ENCODE results near the gene MGARP. TPM values are rescaled to one million over a fixed set of nuclear protein-coding genes. Genes with fewer than 3 reads are reported as not detected.

MGARP gene
- polyA plus RNA-seq, 1 of the 3 experiments (the other 2 are of a cell fraction): 22.9 TPM

DNA sequence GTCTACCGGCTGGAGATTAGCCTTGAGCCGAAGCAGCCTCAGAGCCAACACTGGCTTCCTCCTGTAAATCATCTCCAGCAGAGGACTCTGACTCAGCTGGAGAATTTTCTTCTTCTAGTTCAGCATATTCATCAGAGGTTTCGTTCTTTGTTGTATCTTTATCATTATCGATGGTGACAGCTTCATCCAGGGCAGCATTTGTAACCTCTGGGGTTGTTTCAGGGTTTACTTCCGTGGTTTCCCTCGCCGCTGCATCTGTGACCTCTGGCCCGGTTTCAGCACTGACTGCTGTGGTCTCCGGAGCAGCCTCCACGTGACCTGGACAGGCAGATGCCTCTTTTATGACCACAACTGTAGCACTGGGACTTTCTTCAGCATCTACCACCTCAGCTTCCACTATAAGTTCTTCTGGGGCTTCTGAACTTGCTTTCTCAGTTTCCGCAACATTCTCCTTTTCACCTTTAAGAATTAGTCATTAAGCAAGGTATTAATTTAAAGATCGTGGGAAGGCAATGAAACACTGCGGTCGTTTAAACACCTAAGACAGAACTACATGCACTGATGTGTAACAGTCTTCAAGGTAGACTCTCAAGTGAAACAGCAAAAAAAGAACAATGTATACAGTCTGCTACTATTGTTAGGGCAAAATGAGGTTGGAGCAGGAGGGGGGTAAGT is 13.3 kb downstream of the MGARP start:
- peak; percentile 72 for DNase-seq
- peaks cover 8 to 20% of the 10 kb centered on the region in 2 experiments for H3K4me1 ChIP-seq (ENCODE audit: control insufficient read depth in 1 of 2, insufficient read depth in 2 of 2, low read depth in 1 of 2, low read length in 1 of 2)
- H3F3A ChIP-seq (replicated peaks; ENCODE audit: insufficient read depth): peaks cover 30% of the 10 kb centered on the region
- H3K27ac ChIP-seq (ENCODE audit: low read depth in 2 of 2, low read length in 1 of 2): peak overlapping the region; percentile 79 to 84
- peak overlapping the region; percentile 74 for H3K4me2 ChIP-seq
- H3K79me2 ChIP-seq (ENCODE audit: insufficient read depth): no peaks in the 10 kb centered on the region
- H2AFZ ChIP-seq (ENCODE audit: low read depth): peak overlapping the region; percentile 90
- WGBS (ENCODE audit: low lambda C conversion rate): 24% methylated on average over 14 of the region's 14 CpGs
- no peaks in the 10 kb centered on the region for H3K9me2 ChIP-seq
- H3K27me3 ChIP-seq (ENCODE audit: insufficient read depth): no peaks in the 10 kb centered on the region
- ChIA-PET CTCF (interaction anchor here (0.7 to 3.3 kb wide), 5 partner anchors 10 to 29 kb away, joined by 3 to 11 read pairs (median 4); no protein-coding TSS in a partner anchor), POLR2A (no interaction called here)
- peak overlapping the region; percentile 24 to 59; a peak in 3 of 4 replicates for H3K4me3 ChIP-seq (ENCODE audit: low read depth in 2 of 2, low read length in 1 of 2)
- H4K20me1 ChIP-seq (ENCODE audit: insufficient read depth): no peaks in the 10 kb centered on the region
- H3K36me3 ChIP-seq (replicated peaks in 1 of 2; ENCODE audit: control insufficient read depth in 1 of 2, insufficient read depth in 2 of 2, low read length in 1 of 2): no peaks in the 10 kb centered on the region
- H3K9ac ChIP-seq: peak overlapping the region; percentile 32; the same call in 1 of the 2 replicates
- no peaks in the 10 kb centered on the region for H3K9me3 ChIP-seq
- peak; percentile 84 for TF ChIP-seq PBX3 (IDR thresholded peaks at IDR 0.05)
- peak; percentile 19 to 58; a peak in 1 of 4 replicates for TF ChIP-seq EP300 (IDR thresholded peaks at IDR 0.05; ENCODE audit: borderline replicate concordance in 1 of 2, low read depth in 1 of 2, low read length in 1 of 2)
- no peak for TF ChIP-seq RAD21 (IDR thresholded peaks at IDR 0.05; ENCODE audit: low read length)
- TF ChIP-seq RXRA (IDR thresholded peaks at IDR 0.05; ENCODE audit: borderline replicate concordance, low read depth): peak; percentile 91
- TF ChIP-seq, protein P1, sequence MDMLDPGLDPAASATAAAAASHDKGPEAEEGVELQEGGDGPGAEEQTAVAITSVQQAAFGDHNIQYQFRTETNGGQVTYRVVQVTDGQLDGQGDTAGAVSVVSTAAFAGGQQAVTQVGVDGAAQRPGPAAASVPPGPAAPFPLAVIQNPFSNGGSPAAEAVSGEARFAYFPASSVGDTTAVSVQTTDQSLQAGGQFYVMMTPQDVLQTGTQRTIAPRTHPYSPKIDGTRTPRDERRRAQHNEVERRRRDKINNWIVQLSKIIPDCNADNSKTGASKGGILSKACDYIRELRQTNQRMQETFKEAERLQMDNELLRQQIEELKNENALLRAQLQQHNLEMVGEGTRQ (IDR thresholded peaks at IDR 0.05; ENCODE audit: borderline replicate concordance, low read depth, low read length): peak; percentile 65
- no peak for TF ChIP-seq NRF1 (IDR thresholded peaks at IDR 0.05; ENCODE audit: low read depth, low read length)
- no peak for TF ChIP-seq RFX5 (IDR thresholded peaks at IDR 0.05; ENCODE audit: low read length)
- TF ChIP-seq GABPA (IDR thresholded peaks at IDR 0.05; ENCODE audit: low read depth): peak; percentile 49
- TF ChIP-seq EZH2phosphoT487 (IDR thresholded peaks at IDR 0.05; ENCODE audit: borderline replicate concordance, low read depth): no peak
- peak; percentile 52; the same call in 1 of the 2 replicates for TF ChIP-seq JUND (IDR thresholded peaks at IDR 0.05)
- peak; percentile 76 for TF ChIP-seq TCF12 (IDR thresholded peaks at IDR 0.05)
- TF ChIP-seq FOXJ3 (CRISPR knock-in tag; IDR thresholded peaks at IDR 0.05): no peak
- TF ChIP-seq USF1 (IDR thresholded peaks at IDR 0.05; ENCODE audit: borderline replicate concordance, low read depth): peak; percentile 94
- peak; percentile 53; the same call in 1 of the 2 replicates for TF ChIP-seq TEAD4 (IDR thresholded peaks at IDR 0.05; ENCODE audit: borderline replicate concordance, insufficient read depth)
- TF ChIP-seq MXI1 (IDR thresholded peaks at IDR 0.05; ENCODE audit: low read depth, low read length): peak; percentile 24; the same call in 1 of the 2 replicates
- TF ChIP-seq POLR2AphosphoS5 (IDR thresholded peaks at IDR 0.05; ENCODE audit: low read depth, low read length): peak; percentile 56; the same call in 1 of the 2 replicates
- peak; percentile 81 for TF ChIP-seq SIN3A (IDR thresholded peaks at IDR 0.05; ENCODE audit: borderline replicate concordance, low read depth, low read length)
- TF ChIP-seq YY1 (IDR thresholded peaks at IDR 0.05; ENCODE audit: low read depth): no peak
- peak; percentile 63; the same call in 1 of the 2 replicates for TF ChIP-seq FOSL2 (IDR thresholded peaks at IDR 0.05; ENCODE audit: borderline replicate concordance, low read depth)
- TF ChIP-seq, protein P2, sequence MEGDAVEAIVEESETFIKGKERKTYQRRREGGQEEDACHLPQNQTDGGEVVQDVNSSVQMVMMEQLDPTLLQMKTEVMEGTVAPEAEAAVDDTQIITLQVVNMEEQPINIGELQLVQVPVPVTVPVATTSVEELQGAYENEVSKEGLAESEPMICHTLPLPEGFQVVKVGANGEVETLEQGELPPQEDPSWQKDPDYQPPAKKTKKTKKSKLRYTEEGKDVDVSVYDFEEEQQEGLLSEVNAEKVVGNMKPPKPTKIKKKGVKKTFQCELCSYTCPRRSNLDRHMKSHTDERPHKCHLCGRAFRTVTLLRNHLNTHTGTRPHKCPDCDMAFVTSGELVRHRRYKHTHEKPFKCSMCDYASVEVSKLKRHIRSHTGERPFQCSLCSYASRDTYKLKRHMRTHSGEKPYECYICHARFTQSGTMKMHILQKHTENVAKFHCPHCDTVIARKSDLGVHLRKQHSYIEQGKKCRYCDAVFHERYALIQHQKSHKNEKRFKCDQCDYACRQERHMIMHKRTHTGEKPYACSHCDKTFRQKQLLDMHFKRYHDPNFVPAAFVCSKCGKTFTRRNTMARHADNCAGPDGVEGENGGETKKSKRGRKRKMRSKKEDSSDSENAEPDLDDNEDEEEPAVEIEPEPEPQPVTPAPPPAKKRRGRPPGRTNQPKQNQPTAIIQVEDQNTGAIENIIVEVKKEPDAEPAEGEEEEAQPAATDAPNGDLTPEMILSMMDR (IDR thresholded peaks at IDR 0.05): no peak
- TF ChIP-seq FOXM1 (IDR thresholded peaks at IDR 0.05; ENCODE audit: low read depth): 0 out of 2 replicates have a peak, but pooled peaks have one; percentile 15
- TF ChIP-seq, protein P3, sequence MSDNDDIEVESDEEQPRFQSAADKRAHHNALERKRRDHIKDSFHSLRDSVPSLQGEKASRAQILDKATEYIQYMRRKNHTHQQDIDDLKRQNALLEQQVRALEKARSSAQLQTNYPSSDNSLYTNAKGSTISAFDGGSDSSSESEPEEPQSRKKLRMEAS (IDR thresholded peaks at IDR 0.05; ENCODE audit: low read depth): peak; percentile 85
- TF ChIP-seq MEF2A (IDR thresholded peaks at IDR 0.05; ENCODE audit: borderline replicate concordance, low read depth): no peak
- TF ChIP-seq RCOR1 (IDR thresholded peaks at IDR 0.05; ENCODE audit: low read length): no peak
- no peak for TF ChIP-seq REST (IDR thresholded peaks at IDR 0.05; ENCODE audit: low read depth, low read length)
